Neural cell (in vitro differentiated cells): ENCODE data around the gene TOLLIP.

ENCODE experiments used
- CTCF ChIP-seq: fragments of 450-650 bp; IDR thresholded peaks from 2 replicates; pipeline ENCODE4 v1.5.1; 2014; ENCODE audit warnings: antibody characterized with exemption, mild to moderate bottlenecking, moderate library complexity; ENCODE audit not compliant: poor library complexity, severe bottlenecking
- SMC3 ChIP-seq: fragments of 450-650 bp; conservative IDR thresholded peaks from 2 replicates; pipeline ENCODE4 v1.6.1; 2014; ENCODE audit warnings: antibody characterized with exemption, mild to moderate bottlenecking, moderate library complexity; ENCODE audit not compliant: poor library complexity

DNA sequence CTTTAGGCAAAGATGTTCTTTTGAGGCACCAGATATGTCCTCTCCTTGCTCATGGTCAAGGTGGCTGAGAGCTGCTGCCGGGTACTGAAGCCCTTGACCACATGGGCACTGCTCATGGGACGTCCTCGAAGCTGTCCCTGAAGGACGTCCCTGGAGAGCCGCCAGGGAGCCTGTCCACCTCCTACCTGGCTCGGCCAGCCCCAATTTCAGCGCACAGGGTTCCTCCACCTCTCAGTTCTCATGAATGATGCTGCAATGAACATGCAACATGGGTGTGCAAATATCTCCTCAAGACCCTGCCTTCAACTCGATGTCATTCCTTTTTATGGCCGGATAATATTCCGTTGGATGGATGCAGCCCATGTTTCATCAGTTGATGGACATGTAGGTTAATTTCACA lies 24.4 kb upstream of the TOLLIP start:
- TF ChIP-seq CTCF (no peak), SMC3 (no peak)
